Activated T-helper 17 cell treated with anti-CD3 and anti-CD28 coated beads, Interleukin-2, amount 50 U/mL, for 72 hours (primary cell): Measurements from ENCODE around the gene DIPK1B. TPM values are rescaled to one million over a fixed set of nuclear protein-coding genes. Genes with fewer than 3 reads are reported as not detected.

Experiments
- ATAC-seq: fragments of 150-1000 bp; cut with Tn5 transposase; replicated peaks from 2 replicates; pipeline ENCODE4 v1.10.0; 2021; ENCODE audit warnings: mild to moderate bottlenecking, moderate library complexity
- H3K27ac Mint-ChIP-seq: one replicate; pipeline ENCODE4 v1.8.0; 2022; ENCODE audit warnings: mixed read lengths
- H3K27me3 Mint-ChIP-seq: one replicate; pipeline ENCODE4 v1.8.0; 2022; ENCODE audit warnings: mixed read lengths
- H3K36me3 Mint-ChIP-seq: one replicate; pipeline ENCODE4 v1.8.0; 2022; ENCODE audit warnings: low read depth, mild to moderate bottlenecking, mixed read lengths
- H3K4me1 Mint-ChIP-seq: one replicate; pipeline ENCODE4 v1.8.0; 2022; ENCODE audit warnings: mixed read lengths
- H3K4me3 Mint-ChIP-seq: one replicate; pipeline ENCODE4 v1.8.0; 2022; ENCODE audit warnings: mild to moderate bottlenecking, mixed read lengths
- H3K9me3 Mint-ChIP-seq: one replicate; pipeline ENCODE4 v1.8.0; 2022; ENCODE audit warnings: mixed read lengths
- total RNA-seq, 2 donors: library from RNA; stranded (reverse); gene quantifications; one replicate each; pipeline ENCODE4 v1.2.3, GENCODE V29; 2022

Gene DIPK1B
- not detected for total RNA-seq

DNA sequence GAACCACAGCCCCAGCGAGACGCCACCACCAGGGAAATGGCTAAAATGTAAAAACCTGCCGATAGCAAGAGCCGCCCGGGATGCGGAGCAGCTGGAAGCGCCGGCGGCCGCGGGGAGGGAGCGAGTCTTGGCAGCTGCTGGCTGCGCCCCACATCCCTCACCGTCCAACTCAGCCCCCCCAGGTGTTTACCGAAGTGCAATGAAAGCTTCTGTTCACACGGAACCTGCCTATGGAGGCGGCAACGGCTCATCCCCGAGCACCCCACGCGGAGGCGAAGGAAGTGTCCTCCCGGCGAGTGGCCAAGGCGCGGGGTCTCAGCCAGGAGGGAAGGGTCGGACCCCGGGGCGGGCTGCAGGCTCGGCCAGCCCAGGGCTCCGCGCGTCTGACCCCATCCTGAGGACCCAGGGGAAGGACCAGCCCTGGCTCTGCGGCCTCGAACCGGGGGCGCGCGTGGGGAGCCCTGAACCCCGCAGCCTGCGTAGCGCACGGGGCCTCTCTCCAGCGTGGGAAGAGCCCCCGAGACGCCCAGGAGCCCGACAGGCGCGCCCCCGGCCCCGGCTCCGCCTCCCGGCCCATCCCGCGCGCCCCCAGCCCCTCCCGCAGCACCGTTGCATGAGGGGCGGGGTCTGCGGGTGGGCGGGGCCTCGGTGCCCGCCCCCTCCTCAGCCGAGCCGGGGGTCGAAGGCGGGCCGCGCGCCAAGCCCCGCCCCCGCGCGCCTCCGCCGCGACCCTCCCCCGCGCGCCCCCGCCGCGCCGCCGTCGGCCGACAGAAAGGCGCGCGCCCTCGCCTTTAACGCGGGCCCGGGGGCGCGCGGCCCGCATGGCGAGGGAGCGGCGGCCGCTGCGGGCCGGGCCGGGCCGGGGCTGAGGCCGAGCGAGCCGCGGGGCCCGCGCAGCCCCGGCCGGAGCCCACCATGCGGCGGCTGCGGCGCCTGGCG is at the start of gene DIPK1B:
Gene DIPK1B (plus strand): TSS at position 822 of the 939 bp plus-strand sequence. CDS start 94 bp downstream, at position 916.
- Mint-ChIP-seq H3K4me3 (peak within 1 kb of the TSS; percentile 44), H3K4me1 (no peaks in the 10 kb centered on the region), H3K9me3 (no peaks in the 10 kb centered on the region), H3K36me3 (no peaks in the 10 kb centered on the region), H3K27me3 (peaks cover 16% of the 10 kb centered on the region), H3K27ac (no peak within 1 kb of the TSS)
- ATAC-seq: no peak

DNA sequence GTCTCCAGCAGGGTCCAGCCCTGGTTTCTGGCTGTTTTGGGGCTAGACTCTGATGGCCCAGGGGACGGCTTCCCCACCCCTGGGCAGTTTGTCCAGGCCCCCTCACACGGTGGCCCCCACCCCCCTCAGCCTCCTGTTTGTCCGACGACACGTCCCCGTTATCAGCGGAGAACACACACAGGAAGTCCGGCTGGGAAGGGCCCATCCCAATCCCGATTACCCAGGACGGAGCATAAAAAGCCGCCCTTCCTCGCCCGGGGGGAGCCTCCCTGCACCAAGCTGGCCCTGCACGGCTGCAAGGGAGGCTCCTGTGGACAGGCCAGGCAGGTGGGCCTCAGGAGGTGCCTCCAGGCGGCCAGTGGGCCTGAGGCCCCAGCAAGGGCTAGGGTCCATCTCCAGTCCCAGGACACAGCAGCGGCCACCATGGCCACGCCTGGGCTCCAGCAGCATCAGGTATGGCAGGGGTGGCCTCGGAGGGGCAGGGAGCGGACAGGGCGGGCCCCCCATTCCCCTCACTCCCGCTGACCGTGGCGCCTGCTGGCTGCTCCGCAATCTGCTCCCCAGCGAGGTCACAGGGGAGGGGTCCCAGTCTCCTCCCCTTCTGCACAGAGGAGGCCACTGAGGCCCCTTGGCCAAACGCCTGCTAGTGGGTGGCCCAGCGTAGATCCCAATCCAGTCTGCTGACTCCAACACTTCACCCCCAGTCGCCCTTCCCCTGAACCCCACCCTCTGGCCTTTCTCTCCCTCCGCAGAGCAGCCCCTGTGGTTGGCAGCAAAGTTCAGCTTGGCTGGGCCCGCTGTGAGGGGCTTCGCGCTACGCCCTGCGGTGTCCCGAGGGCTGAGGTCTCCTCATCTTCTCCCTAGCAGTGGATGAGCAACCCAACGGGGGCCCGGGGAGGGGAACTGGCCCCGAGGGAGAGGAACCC is 49.5 kb upstream of the DIPK1B start, which contains the start of gene EGFL7:
Gene EGFL7 (plus strand): TSS at position 261 of the 926 bp plus-strand sequence. CDS start 5,367 bp downstream, outside the sequence.
- H3K27ac Mint-ChIP-seq: no peak within 1 kb of the TSS

GRCh38 chr9:136664000-136664915 is 48.1 kb upstream of the DIPK1B start:
- no peaks in the 10 kb centered on the region for H3K9me3 Mint-ChIP-seq
- peaks cover 8% of the 10 kb centered on the region for H3K27me3 Mint-ChIP-seq
- ATAC-seq: no peak
- H3K4me3 Mint-ChIP-seq: peak overlapping the region; percentile 52
- H3K36me3 Mint-ChIP-seq: no peaks in the 10 kb centered on the region
- no peak overlapping the region for H3K27ac Mint-ChIP-seq
- no peaks in the 10 kb centered on the region for H3K4me1 Mint-ChIP-seq

More for the DNA sequence above, 49.5 kb upstream of the DIPK1B start, which contains the start of gene EGFL7:
- no peak within 1 kb of the TSS for H3K4me3 Mint-ChIP-seq
- no peaks in the 10 kb centered on the region for H3K36me3 Mint-ChIP-seq
- H3K27me3 Mint-ChIP-seq: peaks cover 14% of the 10 kb centered on the region
- H3K4me1 Mint-ChIP-seq: no peaks in the 10 kb centered on the region
- no peaks in the 10 kb centered on the region for H3K9me3 Mint-ChIP-seq
- no peak for ATAC-seq

DNA sequence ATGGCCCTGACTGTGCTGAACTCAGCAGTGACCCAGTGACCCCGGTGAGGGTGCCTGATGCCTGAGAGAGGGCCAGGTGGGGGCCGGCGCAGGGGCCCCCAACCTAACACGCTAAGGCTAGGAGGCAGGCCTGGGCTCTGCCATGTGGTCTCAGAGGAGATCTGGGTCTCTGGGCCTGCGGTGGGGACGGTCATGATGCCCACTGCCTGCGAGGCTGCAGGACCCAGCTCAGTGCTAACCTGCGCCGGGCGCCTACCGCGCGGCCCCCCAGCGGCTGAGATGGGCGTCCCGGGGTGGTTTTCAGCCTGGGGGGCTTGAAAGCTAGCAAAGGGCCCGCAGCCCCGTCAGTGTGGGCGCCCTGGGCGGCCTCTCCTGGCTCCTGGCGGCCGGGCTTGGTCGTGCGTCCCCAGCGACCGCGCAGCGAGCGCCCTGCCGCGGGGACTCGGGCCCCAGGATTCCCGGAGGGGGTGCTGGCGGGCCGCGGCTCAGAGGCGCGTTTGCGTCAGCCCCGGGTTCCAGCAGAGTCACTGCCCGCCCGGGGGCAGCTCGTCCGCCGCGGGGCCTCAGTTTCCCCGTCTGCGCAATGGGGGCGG is 47.2 kb upstream of the DIPK1B start:
- Mint-ChIP-seq H3K36me3 (no peaks in the 10 kb centered on the region), H3K4me3 (peak overlapping the region; percentile 52), H3K4me1 (no peaks in the 10 kb centered on the region), H3K27me3 (peaks cover 7% of the 10 kb centered on the region), H3K27ac (no peak overlapping the region), H3K9me3 (no peaks in the 10 kb centered on the region)
- ATAC-seq: peak; percentile 33

- H3K4me1 Mint-ChIP-seq: no peaks in the 10 kb centered on the region
- no peak overlapping the region for H3K27ac Mint-ChIP-seq
- no peaks in the 10 kb centered on the region for H3K36me3 Mint-ChIP-seq
- no peak overlapping the region for H3K4me3 Mint-ChIP-seq
- no peaks in the 10 kb centered on the region for H3K9me3 Mint-ChIP-seq
- peaks cover 5% of the 10 kb centered on the region for H3K27me3 Mint-ChIP-seq
- peak; percentile 49 for ATAC-seq
These were observed 46.5 kb upstream of the DIPK1B start for GRCh38 chr9:136665704-136666371.

DNA sequence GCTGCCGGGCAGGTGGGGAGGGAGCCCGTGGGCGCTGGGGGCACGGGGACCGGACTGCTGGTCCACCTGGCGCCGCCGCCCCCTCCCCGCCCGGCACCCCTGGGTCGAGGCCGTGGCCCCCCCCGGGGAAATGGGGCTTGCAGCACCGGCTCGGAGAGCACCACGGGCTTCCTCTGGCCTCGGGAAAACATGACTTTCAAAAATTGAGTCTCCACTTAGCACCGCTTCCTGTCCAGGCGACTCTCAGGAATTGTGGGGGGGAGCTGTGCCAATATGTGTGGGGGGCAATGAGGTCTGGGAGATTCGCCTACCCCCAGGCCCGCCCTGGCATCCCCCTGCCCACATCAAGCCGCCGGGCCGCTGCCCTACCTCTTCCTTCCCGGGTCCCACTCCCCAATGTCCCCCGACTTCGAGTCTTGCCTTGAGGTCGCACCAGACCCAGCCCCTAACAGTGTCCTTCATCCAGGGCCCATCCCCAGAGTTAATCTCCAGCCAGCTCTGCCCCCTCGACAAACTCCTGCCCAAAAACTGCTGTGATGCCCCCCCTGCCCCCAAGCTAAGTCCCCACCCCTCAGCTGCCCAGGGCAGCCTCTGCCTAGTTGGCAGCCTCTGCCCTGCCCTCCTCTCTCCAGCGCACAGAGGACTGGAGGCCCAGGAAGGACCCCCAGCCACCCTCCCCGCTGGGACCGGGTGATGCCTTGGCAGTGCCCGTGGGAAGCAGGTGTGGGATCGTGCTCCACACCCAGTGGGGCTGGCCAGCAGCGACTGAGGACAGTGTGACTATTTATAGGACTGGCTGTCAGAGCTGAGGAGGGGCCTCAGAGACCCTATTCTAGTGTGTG is 45.8 kb upstream of the DIPK1B start:
- Mint-ChIP-seq H3K9me3 (no peaks in the 10 kb centered on the region), H3K4me1 (no peaks in the 10 kb centered on the region), H3K36me3 (no peaks in the 10 kb centered on the region), H3K27me3 (peaks cover 5% of the 10 kb centered on the region), H3K4me3 (peak overlapping the region; percentile 29), H3K27ac (no peak overlapping the region)
- ATAC-seq: no peak

DNA sequence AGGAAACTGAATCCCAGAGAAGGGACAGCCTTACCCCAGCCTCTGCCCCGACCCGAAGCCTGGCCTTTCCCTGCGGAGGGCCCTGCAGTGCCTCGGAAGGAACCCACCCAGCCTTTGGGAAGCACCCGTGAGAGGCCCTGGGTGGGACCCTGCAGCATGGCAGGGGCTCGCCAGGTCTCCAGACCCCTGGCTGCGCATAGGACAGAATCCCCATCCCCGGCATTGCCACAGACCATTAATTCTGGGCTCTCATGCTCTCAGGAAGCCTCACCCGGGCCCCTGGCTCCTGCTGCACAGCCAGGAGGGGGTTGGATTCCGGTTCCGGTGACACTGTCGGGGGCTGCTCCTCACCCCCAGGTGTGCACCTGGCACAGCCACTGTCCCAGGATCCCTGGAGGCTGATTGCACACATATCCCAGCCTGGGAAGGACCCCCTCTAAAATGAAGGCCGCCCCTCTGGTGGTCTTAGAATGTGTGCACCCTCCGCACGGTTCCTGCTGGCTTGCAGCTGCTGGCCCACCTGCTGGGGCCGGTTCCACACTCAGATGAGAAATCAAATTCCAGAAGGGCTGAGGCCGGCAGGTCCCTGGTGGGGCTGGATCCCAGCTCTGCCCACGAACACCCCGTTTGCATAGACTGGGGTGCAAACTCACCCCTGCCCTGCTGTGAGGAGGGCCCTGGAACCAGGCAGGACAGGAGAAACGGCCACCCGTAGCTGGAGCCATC is 45.0 kb upstream of the DIPK1B start:
- no peaks in the 10 kb centered on the region for H3K36me3 Mint-ChIP-seq
- no peak for ATAC-seq
- no peak overlapping the region for H3K27ac Mint-ChIP-seq
- no peaks in the 10 kb centered on the region for H3K4me1 Mint-ChIP-seq
- peaks cover 5% of the 10 kb centered on the region for H3K27me3 Mint-ChIP-seq
- no peak overlapping the region for H3K4me3 Mint-ChIP-seq
- no peaks in the 10 kb centered on the region for H3K9me3 Mint-ChIP-seq

DNA sequence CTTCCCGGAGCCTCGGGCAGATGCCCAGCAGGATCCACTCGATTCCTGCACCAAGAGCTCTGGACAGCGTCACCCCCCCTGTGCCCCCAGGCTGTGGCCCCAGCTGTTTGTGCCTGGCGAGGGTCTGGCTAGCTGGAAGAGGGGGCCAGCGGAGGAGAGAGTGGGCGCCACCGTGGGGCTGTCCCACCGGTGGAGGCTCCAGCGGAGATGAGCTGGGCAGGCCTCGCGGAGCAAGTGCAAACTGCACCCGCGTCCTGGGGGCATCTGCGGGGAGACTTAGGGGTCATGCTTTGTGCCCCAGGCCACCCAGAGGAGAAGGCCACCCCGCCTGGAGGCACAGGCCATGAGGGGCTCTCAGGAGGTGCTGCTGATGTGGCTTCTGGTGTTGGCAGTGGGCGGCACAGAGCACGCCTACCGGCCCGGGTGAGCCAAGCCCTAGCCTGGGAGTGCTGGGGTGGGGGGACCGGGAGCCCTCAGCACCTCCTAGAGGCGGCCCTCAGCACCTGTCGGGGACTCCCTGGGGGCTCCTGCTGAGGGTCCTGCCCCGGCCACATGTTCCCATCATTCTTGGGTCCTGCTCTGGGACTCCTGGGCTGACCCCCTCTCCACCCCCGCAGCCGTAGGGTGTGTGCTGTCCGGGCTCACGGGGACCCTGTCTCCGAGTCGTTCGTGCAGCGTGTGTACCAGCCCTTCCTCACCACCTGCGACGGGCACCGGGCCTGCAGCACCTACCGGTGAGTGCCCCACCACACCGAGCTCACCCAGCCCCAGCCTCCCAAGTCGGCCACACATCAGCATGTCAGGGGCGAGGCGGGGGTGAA is 44.2 kb upstream of the DIPK1B start:
- H3K9me3 Mint-ChIP-seq: no peaks in the 10 kb centered on the region
- H3K27ac Mint-ChIP-seq: no peak overlapping the region
- ATAC-seq: no peak
- peaks cover 5% of the 10 kb centered on the region for H3K27me3 Mint-ChIP-seq
- H3K36me3 Mint-ChIP-seq: no peaks in the 10 kb centered on the region
- H3K4me3 Mint-ChIP-seq: no peak overlapping the region
- H3K4me1 Mint-ChIP-seq: no peaks in the 10 kb centered on the region

DNA sequence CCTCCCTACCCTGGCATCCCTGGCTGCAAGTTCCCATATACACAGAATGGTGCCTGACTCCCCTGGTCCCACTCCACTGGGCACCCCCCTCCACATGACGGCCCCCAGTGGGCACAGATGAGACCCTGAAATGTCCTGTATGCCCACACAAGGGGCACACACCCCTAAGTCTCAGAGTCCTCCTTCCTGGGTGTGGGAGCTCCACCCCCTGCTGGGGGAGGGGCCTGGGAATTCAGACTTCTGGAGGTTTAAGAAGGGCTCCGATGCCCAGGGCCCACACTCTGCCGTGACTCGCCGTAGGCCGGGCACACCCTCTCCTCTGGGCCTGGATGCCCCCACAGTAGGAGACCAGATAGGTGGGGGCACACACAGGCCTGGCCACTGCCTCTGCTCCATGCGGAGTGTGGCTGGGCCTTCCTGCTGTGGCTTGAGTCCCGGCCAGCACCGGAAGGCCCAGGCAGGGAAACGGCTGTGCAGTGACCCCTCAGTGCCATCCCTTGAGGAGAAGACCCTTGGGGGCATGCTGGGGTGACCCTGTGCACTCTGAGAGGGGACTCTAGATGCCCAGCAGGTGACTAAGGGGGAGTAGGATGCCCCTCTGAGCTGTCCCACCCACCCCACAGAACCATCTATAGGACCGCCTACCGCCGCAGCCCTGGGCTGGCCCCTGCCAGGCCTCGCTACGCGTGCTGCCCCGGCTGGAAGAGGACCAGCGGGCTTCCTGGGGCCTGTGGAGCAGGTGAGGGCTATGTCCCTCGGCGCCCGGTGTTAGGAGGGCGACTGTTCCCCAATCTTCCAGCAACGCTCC is 43.2 kb upstream of the DIPK1B start:
- Mint-ChIP-seq H3K4me3 (no peak overlapping the region), H3K27me3 (peaks cover 5% of the 10 kb centered on the region), H3K9me3 (no peaks in the 10 kb centered on the region), H3K4me1 (no peaks in the 10 kb centered on the region), H3K36me3 (no peaks in the 10 kb centered on the region), H3K27ac (no peak overlapping the region)
- no peak for ATAC-seq

- Mint-ChIP-seq H3K9me3 (no peaks in the 10 kb centered on the region), H3K36me3 (no peaks in the 10 kb centered on the region), H3K4me3 (no peak overlapping the region), H3K27me3 (peaks cover 5% of the 10 kb centered on the region), H3K4me1 (no peaks in the 10 kb centered on the region), H3K27ac (no peak overlapping the region)
- no peak for ATAC-seq
These were observed 42.4 kb upstream of the DIPK1B start for GRCh38 chr9:136669791-136670464.
